Adrenal gland (tissue), 5 donors: ENCODE measurements around the gene SH2D7.

Experiments used
- CTCF ChIP-seq, 6 experiments: fragments of 450-650 bp in 4 of 6; fragments of 200-600 bp in 2 of 6; sonication (generic) in 1 of 6; IDR thresholded peaks; 1 replicate in 5 of 6; 2 replicates in 1 of 6; pipeline versions ENCODE4 v1.5.1 to v1.8.0; 2016 to 2021; ENCODE audit warnings: antibody characterized with exemption in 6 of 6, mild to moderate bottlenecking in 2 of 6, moderate library complexity in 1 of 6
- POLR2A ChIP-seq, 2 donors: fragments of 450-650 bp; IDR thresholded peaks; one replicate each; pipeline ENCODE4 v1.6.1; 2017; ENCODE audit warnings: antibody characterized with exemption in 2 of 2, mild to moderate bottlenecking in 2 of 2, moderate library complexity in 1 of 2
- donor health status: DM: no; HTN: no; CAD: no.

DNA sequence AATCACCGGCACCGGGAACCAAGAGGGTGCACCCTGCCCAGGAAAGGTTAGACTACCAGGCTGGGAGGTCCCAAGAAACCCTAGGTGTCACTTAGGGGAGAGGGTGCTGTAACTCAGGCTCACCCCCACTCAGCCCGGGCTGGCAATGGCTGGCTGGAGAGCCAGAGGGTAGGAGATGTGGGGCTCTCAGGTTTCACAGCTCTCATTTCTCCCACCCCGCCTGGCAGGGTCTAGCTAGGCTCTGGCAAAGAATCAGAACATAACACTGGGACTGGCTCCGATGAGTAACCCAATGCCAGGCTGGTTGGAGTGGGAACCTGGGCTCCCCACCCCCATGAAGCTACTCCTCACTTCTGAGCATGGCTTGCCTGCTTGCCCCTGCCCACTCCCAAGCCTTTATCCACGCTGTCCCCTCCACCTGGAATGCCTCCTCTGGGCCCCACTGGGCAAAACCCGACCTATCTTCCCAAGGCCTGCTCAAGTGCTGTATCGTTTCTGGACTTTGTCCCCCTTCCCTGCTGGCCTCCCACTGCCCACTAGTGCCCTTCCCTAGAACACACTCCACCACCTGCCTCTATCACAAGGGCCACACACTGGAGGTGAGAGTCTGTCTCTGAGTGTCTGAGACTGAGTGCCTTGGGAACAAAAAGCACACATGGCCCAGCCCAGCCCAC, 36.9 kb downstream of the SH2D7 start:
- TF ChIP-seq CTCF (IDR thresholded peaks at IDR 0.05), result no peak
- TF ChIP-seq POLR2A (IDR thresholded peaks at IDR 0.05), result no peak
